H1 (cell line): ENCODE data around the gene S100A6. TPM values are rescaled to one million over a fixed set of nuclear protein-coding genes. Genes with fewer than 3 reads are reported as not detected.

Experiments
- ATF2 ChIP-seq: IDR thresholded peaks from 2 replicates; pipeline ENCODE4 v1.6.1; 2012; ENCODE audit warnings: low read length, inconsistent platforms
- CHD2 ChIP-seq: IDR thresholded peaks from 2 replicates; pipeline ENCODE4 v1.6.1; 2012; ENCODE audit warnings: low read length, improper control_type of control experiment
- CHD7 ChIP-seq: fragments of 300-600 bp; sonication (generic); IDR thresholded peaks from 2 replicates; pipeline ENCODE4 v1.7.1; 2012; ENCODE audit warnings: low read length, moderate library complexity, mild to moderate bottlenecking, inconsistent platforms; ENCODE audit not compliant: insufficient replicate concordance
- MAFK ChIP-seq: IDR thresholded peaks from 2 replicates; pipeline ENCODE4 v1.6.1; 2012; ENCODE audit warnings: low read depth, mild to moderate bottlenecking, improper control_type of control experiment, low read length
- POLR2A ChIP-seq, 2 experiments: IDR thresholded peaks; 1 replicate in 1 of 2; 2 replicates in 1 of 2; pipeline ENCODE4 v1.6.1; 2011; ENCODE audit warnings: low read depth in 2 of 2, low read length in 2 of 2, mild to moderate bottlenecking in 2 of 2; ENCODE audit errors: control extremely low read depth in 1 of 2
- SP1 ChIP-seq: IDR thresholded peaks from 2 replicates; pipeline ENCODE4 v1.6.1; 2011; ENCODE audit warnings: low read depth, low read length
- SP2 ChIP-seq: IDR thresholded peaks from 2 replicates; pipeline ENCODE4 v1.6.1; 2012; ENCODE audit warnings: mild to moderate bottlenecking, low read length, inconsistent platforms
- SRF ChIP-seq: IDR thresholded peaks from 2 replicates; pipeline ENCODE4 v1.6.1; 2011; ENCODE audit warnings: mild to moderate bottlenecking, low read depth, low read length, moderate library complexity
- polyA plus RNA-seq, 7 experiments: library from polyadenylated mRNA; depleted of rRNA in 3 of 7; stranded (reverse) in 5 of 7; unstranded in 2 of 7; fragments of >200 nt in 5 of 7; fragments of 200-250 nt in 2 of 7; gene quantifications; 1 replicate in 5 of 7; 2 replicates in 1 of 7; 4 replicates in 1 of 7; pipeline versions ENCODE4 v1.2.1 to v1.2.3, GENCODE V29; 2011 to 2013; ENCODE audit warnings: missing spikeins in 2 of 7, mixed read lengths in 2 of 7
- total RNA-seq: library from RNA; stranded (reverse); fragmentation: NEBNext Ultra II Directional; extraction: Animal tissue kit (Norgen Biotek cat#: 25700); gene quantifications from 2 replicates; pipeline ENCODE4 v1.2.1, GENCODE V29; 2021

The S100A6 gene
- total and polyA plus RNA-seq, 2 of the 8 experiments (the other 6 are each of a cell fraction or from before 2014, with no cell fraction given), result 11.1 to 63.0 TPM

- TF ChIP-seq ATF2, result peak; percentile 70; the same call in 1 of the 2 replicates
- peak; percentile 36; the same call in 1 of the 2 replicates for TF ChIP-seq MAFK
- 0 out of 3 replicates have a peak, but pooled peaks of 1 of the 2 experiments have one; percentile 31 for TF ChIP-seq POLR2A (IDR thresholded peaks at IDR 0.05; ENCODE audit: control extremely low read depth in 1 of 2, low read depth in 2 of 2, low read length in 2 of 2)
- 0 out of 2 replicates have a peak, but pooled peaks have one; percentile 8 for TF ChIP-seq CHD2
- TF ChIP-seq CHD7, result no peak
- TF ChIP-seq SP2, result no peak
- peak; percentile 6; the same call in 1 of the 2 replicates for TF ChIP-seq SRF
- peak; percentile 82 for TF ChIP-seq SP1
These were observed 32.7 kb upstream of the S100A6 start (continued) for GRCh38 chr1:153568367-153569099.
